HEK293T (cell line): ENCODE results near the gene CXorf66.
"Not testable (repeated sequence)": the region's sequence is repeated elsewhere in the genome, so short reads cannot be mapped to it uniquely, and the experiment has no call there.

Experiments used
- BHLHE40 ChIP-seq: fragments of 450-650 bp; IDR thresholded peaks from 2 replicates; pipeline ENCODE4 v1.6.1; 2016; ENCODE audit warnings: mild to moderate bottlenecking, moderate library complexity, borderline replicate concordance
- CTBP1 ChIP-seq: fragments of 450-650 bp; IDR thresholded peaks from 2 replicates; pipeline ENCODE4 v1.6.1; 2016; ENCODE audit warnings: borderline replicate concordance
- ELF4 ChIP-seq: fragments of 450-650 bp; IDR thresholded peaks from 2 replicates; pipeline ENCODE4 v1.6.1; 2017; ENCODE audit warnings: antibody characterized with exemption
- PKNOX1 ChIP-seq: fragments of 450-650 bp; IDR thresholded peaks from 2 replicates; pipeline ENCODE4 v1.6.1; 2016
- SP1 ChIP-seq: fragments of 450-650 bp; IDR thresholded peaks from 2 replicates; pipeline ENCODE4 v1.6.1; 2017
- SUZ12 ChIP-seq: fragments of 450-650 bp; IDR thresholded peaks from 2 replicates; pipeline ENCODE4 v1.6.1; 2016; ENCODE audit warnings: mild to moderate bottlenecking

DNA sequence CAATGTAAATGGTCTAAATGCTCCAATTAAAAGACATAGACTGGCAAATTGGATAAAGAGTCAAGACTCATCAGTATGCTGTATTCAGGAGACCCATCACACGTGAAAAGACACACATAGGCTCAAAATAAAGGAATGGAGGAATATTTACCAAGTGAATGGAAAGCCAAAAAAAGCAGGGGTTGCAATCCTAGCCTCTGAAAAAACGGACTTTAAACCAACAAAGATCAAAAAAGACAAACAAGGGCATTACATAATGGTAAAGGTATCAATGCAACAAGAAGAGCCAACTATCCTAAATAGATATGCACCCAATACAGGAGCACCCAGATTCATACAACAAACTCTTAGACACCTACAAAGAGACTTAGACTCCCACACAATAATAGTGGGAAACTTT is 4.2 kb downstream of the CXorf66 start:
- not testable (repeated sequence) for TF ChIP-seq SP1, PKNOX1, BHLHE40, SUZ12, ELF4, CTBP1
